HepG2 (cell line): Measurements from ENCODE around the gene HAUS1. TPM values are rescaled to one million over a fixed set of nuclear protein-coding genes. Genes with fewer than 3 reads are reported as not detected.

ENCODE experiments used
- ARNT ChIP-seq: fragments of 450-650 bp; IDR thresholded peaks from 2 replicates; pipeline ENCODE4 v1.6.1; 2017
- ATF1 ChIP-seq: IDR thresholded peaks from 2 replicates; pipeline ENCODE4 v1.6.1; 2016; ENCODE audit warnings: mild to moderate bottlenecking, control low read depth
- CBX5 ChIP-seq: sonication (generic); formaldehyde crosslinking; IDR thresholded peaks from 2 replicates; pipeline ENCODE4 v1.4.0; 2020; ENCODE audit warnings: missing genetic modification reagents, borderline replicate concordance
- HES4 ChIP-seq: sonication (generic); formaldehyde crosslinking; IDR thresholded peaks from 2 replicates; pipeline ENCODE4 v1.9.0; 2021; ENCODE audit warnings: mild to moderate bottlenecking, missing genetic modification reagents, borderline replicate concordance
- KDM4B ChIP-seq: sonication (generic); formaldehyde crosslinking; IDR thresholded peaks from 2 replicates; pipeline ENCODE4 v1.4.0; 2020; ENCODE audit warnings: missing genetic modification reagents
- MAZ ChIP-seq, 2 experiments: sonication (generic) in 1 of 2; formaldehyde crosslinking in 1 of 2; IDR thresholded peaks; 2 replicates each; pipeline versions ENCODE4 v1.5.0 to v1.6.1; 2012 to 2020; ENCODE audit warnings: low read depth in 2 of 2, mild to moderate bottlenecking in 2 of 2, borderline replicate concordance in 1 of 2, improper control_type of control experiment in 1 of 2, low read length in 1 of 2, missing genetic modification reagents in 1 of 2, moderate library complexity in 1 of 2
- NCOR1 ChIP-seq: fragments of 200-600 bp; sonication (generic); IDR thresholded peaks from 2 replicates; pipeline ENCODE4 v1.7.0; 2017; ENCODE audit warnings: antibody characterized with exemption, low read length, borderline replicate concordance
- PRPF4 ChIP-seq: fragments of 200-400 bp; formaldehyde crosslinking; IDR thresholded peaks from 2 replicates; pipeline ENCODE4 v1.6.1; 2016; ENCODE audit warnings: low read length, low read depth; ENCODE audit not compliant: poor library complexity, severe bottlenecking
- SP140L ChIP-seq: sonication (generic); formaldehyde crosslinking; IDR thresholded peaks from 2 replicates; pipeline ENCODE4 v1.4.0; 2020; ENCODE audit warnings: missing genetic modification reagents, borderline replicate concordance
- TOPORS ChIP-seq: sonication (generic); formaldehyde crosslinking; IDR thresholded peaks from 2 replicates; pipeline ENCODE4 v1.8.0; 2023; ENCODE audit warnings: mild to moderate bottlenecking, missing genetic modification reagents
- ZNF709 ChIP-seq: sonication (generic); formaldehyde crosslinking; IDR thresholded peaks from 2 replicates; pipeline ENCODE4 v1.5.0; 2020; ENCODE audit warnings: mild to moderate bottlenecking, missing genetic modification reagents
- polyA plus RNA-seq, 8 experiments: library from polyadenylated mRNA; depleted of rRNA in 3 of 8; stranded (reverse) in 7 of 8; unstranded in 1 of 8; fragments of >200 nt; fragmentation: Illumina TruSeq in 4 of 8; extraction: Trizol in 4 of 8; gene quantifications; 2 replicates each; pipeline versions ENCODE4 v1.2.1 to v1.2.3, GENCODE V29; 2011 to 2016; ENCODE audit warnings: low read depth in 4 of 8, missing spikeins in 1 of 8, mixed read lengths in 1 of 8; ENCODE audit not compliant: insufficient read depth in 1 of 8
- total RNA-seq, 5 experiments: library from RNA; depleted of rRNA; stranded (reverse); fragments of >200 nt; fragmentation: Illumina TruSeq; extraction: Trizol; gene quantifications; 2 replicates each; pipeline ENCODE4 v1.2.3, GENCODE V29; 2016; ENCODE audit warnings: low read depth in 1 of 5
- TF ChIP-seq, protein P1 (sequence below): sonication (generic); formaldehyde crosslinking; IDR thresholded peaks from 2 replicates; pipeline ENCODE4 v1.4.0; 2020; ENCODE audit warnings: missing genetic modification reagents
- TF ChIP-seq, protein P2 (sequence below): sonication (generic); formaldehyde crosslinking; IDR thresholded peaks from 2 replicates; pipeline ENCODE4 v1.8.1; 2022; ENCODE audit warnings: mild to moderate bottlenecking, missing genetic modification reagents
- TF ChIP-seq, protein P3 (sequence below): sonication (generic); formaldehyde crosslinking; IDR thresholded peaks from 2 replicates; pipeline ENCODE4 v1.5.0; 2020; ENCODE audit warnings: missing genetic modification reagents
- TF ChIP-seq, protein P4 (sequence below): sonication (generic); formaldehyde crosslinking; IDR thresholded peaks from 2 replicates; pipeline ENCODE4 v1.4.0; 2020; ENCODE audit warnings: missing genetic modification reagents

Gene HAUS1
- total and polyA plus RNA-seq, 2 of the 13 experiments (the other 11 are each of a cell fraction or from before 2014, with no cell fraction given) = 20.6 to 59.2 TPM

DNA sequence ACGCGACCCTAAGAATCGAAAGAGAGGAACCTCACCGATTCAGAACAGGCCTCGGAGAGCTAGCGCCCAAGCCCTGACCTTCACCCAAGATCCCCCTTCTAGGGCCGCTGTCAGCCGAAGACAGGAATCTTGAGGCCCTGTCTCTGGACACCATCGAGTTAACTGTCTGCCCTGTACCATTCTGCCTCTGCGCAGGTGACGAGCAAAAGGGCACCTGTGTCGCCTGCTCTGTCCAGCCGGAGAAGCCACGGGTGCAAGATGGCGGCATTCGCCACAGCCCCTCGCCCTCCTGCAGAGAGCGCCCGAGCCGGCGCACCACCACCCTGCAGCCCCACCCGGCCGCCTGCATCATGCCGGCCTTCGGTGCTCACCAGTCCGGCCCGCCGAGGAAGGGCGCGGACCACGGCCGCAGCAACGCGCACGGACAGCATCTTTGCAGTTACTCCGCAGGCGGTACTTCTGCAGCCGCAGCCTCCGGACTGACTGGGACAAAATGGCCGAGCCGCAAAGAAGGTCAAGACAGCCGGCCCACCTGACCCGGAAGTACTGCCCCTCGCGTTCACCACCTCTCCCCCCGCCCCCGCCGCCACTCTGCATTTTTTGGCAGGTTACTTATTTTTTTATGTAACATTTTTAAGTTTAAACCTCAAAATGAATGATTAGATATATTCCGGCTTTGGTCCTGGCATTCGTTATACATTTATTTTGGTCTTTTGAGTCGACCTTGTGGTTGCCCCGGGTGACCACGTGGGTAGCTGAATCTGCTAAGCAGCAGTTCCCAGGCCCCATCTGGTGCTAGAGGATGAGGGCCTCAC is 6.2 kb upstream of the HAUS1 start, which contains the start of gene ATP5F1A (continued):
- TF ChIP-seq HES4 (peak; percentile 78; the same call in 1 of the 2 replicates), KDM4B (CRISPR knock-in tag) (no peak; the same call in 1 of the 2 replicates), ZNF709 (CRISPR knock-in tag) (peak; percentile 78; the same call in 1 of the 2 replicates), CBX5 (CRISPR knock-in tag) (peak; percentile 78; the same call in 1 of the 2 replicates), MAZ (IDR thresholded peaks at IDR 0.05; ENCODE audit: borderline replicate concordance, low read depth, low read length) (peak; percentile 26; the same call in 1 of the 2 replicates), MAZ (CRISPR knock-in tag; IDR thresholded peaks at IDR 0.05; ENCODE audit: low read depth) (peak; percentile 59), SP140L (CRISPR knock-in tag) (no peak), ATF1 (CRISPR knock-in tag) (no peak), NCOR1 (0 out of 2 replicates have a peak, but pooled peaks have one; percentile 44), ARNT (no peak), PRPF4 (no peak), TOPORS (CRISPR knock-in tag) (no peak)
- TF ChIP-seq, protein P1, sequence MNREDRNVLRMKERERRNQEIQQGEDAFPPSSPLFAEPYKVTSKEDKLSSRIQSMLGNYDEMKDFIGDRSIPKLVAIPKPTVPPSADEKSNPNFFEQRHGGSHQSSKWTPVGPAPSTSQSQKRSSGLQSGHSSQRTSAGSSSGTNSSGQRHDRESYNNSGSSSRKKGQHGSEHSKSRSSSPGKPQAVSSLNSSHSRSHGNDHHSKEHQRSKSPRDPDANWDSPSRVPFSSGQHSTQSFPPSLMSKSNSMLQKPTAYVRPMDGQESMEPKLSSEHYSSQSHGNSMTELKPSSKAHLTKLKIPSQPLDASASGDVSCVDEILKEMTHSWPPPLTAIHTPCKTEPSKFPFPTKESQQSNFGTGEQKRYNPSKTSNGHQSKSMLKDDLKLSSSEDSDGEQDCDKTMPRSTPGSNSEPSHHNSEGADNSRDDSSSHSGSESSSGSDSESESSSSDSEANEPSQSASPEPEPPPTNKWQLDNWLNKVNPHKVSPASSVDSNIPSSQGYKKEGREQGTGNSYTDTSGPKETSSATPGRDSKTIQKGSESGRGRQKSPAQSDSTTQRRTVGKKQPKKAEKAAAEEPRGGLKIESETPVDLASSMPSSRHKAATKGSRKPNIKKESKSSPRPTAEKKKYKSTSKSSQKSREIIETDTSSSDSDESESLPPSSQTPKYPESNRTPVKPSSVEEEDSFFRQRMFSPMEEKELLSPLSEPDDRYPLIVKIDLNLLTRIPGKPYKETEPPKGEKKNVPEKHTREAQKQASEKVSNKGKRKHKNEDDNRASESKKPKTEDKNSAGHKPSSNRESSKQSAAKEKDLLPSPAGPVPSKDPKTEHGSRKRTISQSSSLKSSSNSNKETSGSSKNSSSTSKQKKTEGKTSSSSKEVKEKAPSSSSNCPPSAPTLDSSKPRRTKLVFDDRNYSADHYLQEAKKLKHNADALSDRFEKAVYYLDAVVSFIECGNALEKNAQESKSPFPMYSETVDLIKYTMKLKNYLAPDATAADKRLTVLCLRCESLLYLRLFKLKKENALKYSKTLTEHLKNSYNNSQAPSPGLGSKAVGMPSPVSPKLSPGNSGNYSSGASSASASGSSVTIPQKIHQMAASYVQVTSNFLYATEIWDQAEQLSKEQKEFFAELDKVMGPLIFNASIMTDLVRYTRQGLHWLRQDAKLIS = no peak
- TF ChIP-seq, protein P2, sequence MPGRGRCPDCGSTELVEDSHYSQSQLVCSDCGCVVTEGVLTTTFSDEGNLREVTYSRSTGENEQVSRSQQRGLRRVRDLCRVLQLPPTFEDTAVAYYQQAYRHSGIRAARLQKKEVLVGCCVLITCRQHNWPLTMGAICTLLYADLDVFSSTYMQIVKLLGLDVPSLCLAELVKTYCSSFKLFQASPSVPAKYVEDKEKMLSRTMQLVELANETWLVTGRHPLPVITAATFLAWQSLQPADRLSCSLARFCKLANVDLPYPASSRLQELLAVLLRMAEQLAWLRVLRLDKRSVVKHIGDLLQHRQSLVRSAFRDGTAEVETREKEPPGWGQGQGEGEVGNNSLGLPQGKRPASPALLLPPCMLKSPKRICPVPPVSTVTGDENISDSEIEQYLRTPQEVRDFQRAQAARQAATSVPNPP (CRISPR knock-in tag) = no peak
- TF ChIP-seq, protein P3, sequence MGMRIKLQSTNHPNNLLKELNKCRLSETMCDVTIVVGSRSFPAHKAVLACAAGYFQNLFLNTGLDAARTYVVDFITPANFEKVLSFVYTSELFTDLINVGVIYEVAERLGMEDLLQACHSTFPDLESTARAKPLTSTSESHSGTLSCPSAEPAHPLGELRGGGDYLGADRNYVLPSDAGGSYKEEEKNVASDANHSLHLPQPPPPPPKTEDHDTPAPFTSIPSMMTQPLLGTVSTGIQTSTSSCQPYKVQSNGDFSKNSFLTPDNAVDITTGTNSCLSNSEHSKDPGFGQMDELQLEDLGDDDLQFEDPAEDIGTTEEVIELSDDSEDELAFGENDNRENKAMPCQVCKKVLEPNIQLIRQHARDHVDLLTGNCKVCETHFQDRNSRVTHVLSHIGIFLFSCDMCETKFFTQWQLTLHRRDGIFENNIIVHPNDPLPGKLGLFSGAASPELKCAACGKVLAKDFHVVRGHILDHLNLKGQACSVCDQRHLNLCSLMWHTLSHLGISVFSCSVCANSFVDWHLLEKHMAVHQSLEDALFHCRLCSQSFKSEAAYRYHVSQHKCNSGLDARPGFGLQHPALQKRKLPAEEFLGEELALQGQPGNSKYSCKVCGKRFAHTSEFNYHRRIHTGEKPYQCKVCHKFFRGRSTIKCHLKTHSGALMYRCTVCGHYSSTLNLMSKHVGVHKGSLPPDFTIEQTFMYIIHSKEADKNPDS = peak; percentile 48; the same call in 1 of the 2 replicates
- TF ChIP-seq, protein P4, sequence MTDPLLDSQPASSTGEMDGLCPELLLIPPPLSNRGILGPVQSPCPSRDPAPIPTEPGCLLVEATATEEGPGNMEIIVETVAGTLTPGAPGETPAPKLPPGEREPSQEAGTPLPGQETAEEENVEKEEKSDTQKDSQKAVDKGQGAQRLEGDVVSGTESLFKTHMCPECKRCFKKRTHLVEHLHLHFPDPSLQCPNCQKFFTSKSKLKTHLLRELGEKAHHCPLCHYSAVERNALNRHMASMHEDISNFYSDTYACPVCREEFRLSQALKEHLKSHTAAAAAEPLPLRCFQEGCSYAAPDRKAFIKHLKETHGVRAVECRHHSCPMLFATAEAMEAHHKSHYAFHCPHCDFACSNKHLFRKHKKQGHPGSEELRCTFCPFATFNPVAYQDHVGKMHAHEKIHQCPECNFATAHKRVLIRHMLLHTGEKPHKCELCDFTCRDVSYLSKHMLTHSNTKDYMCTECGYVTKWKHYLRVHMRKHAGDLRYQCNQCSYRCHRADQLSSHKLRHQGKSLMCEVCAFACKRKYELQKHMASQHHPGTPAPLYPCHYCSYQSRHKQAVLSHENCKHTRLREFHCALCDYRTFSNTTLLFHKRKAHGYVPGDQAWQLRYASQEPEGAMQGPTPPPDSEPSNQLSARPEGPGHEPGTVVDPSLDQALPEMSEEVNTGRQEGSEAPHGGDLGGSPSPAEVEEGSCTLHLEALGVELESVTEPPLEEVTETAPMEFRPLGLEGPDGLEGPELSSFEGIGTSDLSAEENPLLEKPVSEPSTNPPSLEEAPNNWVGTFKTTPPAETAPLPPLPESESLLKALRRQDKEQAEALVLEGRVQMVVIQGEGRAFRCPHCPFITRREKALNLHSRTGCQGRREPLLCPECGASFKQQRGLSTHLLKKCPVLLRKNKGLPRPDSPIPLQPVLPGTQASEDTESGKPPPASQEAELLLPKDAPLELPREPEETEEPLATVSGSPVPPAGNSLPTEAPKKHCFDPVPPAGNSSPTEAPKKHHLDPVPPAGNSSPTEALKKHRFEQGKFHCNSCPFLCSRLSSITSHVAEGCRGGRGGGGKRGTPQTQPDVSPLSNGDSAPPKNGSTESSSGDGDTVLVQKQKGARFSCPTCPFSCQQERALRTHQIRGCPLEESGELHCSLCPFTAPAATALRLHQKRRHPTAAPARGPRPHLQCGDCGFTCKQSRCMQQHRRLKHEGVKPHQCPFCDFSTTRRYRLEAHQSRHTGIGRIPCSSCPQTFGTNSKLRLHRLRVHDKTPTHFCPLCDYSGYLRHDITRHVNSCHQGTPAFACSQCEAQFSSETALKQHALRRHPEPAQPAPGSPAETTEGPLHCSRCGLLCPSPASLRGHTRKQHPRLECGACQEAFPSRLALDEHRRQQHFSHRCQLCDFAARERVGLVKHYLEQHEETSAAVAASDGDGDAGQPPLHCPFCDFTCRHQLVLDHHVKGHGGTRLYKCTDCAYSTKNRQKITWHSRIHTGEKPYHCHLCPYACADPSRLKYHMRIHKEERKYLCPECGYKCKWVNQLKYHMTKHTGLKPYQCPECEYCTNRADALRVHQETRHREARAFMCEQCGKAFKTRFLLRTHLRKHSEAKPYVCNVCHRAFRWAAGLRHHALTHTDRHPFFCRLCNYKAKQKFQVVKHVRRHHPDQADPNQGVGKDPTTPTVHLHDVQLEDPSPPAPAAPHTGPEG (CRISPR knock-in tag) = peak; percentile 78
